PC-3 (cell line): ENCODE data around the gene LMTK2.

Source experiments
- CTCF ChIP-seq: fragments of 300-600 bp; sonication (generic); conservative IDR thresholded peaks from 2 replicates; pipeline ENCODE4 v1.5.1; 2017; ENCODE audit warnings: antibody characterized with exemption, low read depth, mild to moderate bottlenecking, low read length
- EZH2phosphoT487 ChIP-seq: fragments of 300-600 bp; sonication (generic); IDR thresholded peaks from 2 replicates; pipeline ENCODE4 v1.6.1; 2018; ENCODE audit warnings: mild to moderate bottlenecking, antibody characterized with exemption, low read length, borderline replicate concordance

DNA sequence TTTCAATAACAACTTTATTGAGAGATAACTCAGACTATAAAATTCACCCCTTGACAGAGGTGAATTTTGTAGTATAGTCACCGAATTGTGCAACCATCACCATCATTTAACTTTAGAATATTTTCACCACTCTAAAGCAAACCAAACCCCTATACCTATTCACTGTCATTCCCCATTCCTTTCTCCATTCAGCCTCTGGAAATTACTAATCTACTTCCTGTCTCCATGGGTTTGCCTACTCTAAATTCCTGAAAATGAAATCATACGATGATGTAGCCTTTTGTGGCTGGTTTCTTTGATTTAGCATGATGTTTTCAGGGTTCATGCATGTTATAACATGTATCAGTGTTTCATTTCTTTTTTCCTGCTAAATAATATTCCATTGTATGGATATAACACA is 15.6 kb upstream of the LMTK2 start:
- no peak for TF ChIP-seq CTCF
- TF ChIP-seq EZH2phosphoT487 = no peak
